Activated CD8-positive, alpha-beta T cell treated with anti-CD3 and anti-CD28 coated beads for 36 hours (primary cell): ENCODE data around the gene CYB5B. TPM values are rescaled to one million over a fixed set of nuclear protein-coding genes. Genes with fewer than 3 reads are reported as not detected.

Experiments used
- ATAC-seq: fragments of 200-7000 bp; cut with Tn5 transposase; one replicate; pipeline ENCODE4 v1.10.0; 2021; ENCODE audit warnings: mild to moderate bottlenecking, moderate library complexity
- CTCF ChIA-PET: fragments of 350-600 bp; sonication (Branson Sonifier 250); formaldehyde crosslinking; loops from one replicate; lab custom pipeline; 2021; ENCODE audit warnings: antibody characterized with exemption; lab: Charles Lee
- POLR2A ChIA-PET: fragments of 350-600 bp; sonication (Branson Sonifier 250); formaldehyde crosslinking; loops from one replicate; lab custom pipeline; 2021; ENCODE audit warnings: antibody characterized with exemption; lab: Charles Lee
- DNase-seq: peaks from one replicate; pipeline ENCODE4 v3.0.0-alpha.2; 2020
- H3K27ac Mint-ChIP-seq: one replicate; pipeline ENCODE4 v1.8.0; 2021; ENCODE audit warnings: mild to moderate bottlenecking, mixed read lengths
- H3K27me3 Mint-ChIP-seq: one replicate; pipeline ENCODE4 v1.8.0; 2021; ENCODE audit warnings: mixed read lengths
- H3K36me3 Mint-ChIP-seq: one replicate; pipeline ENCODE4 v1.8.0; 2021; ENCODE audit warnings: low read depth, mixed read lengths
- H3K4me1 Mint-ChIP-seq: one replicate; pipeline ENCODE4 v1.8.0; 2021; ENCODE audit warnings: low read depth, mixed read lengths
- H3K4me3 Mint-ChIP-seq: one replicate; pipeline ENCODE4 v1.8.0; 2021; ENCODE audit warnings: mild to moderate bottlenecking, moderate library complexity, mixed read lengths
- H3K9me3 Mint-ChIP-seq: one replicate; pipeline ENCODE4 v1.8.0; 2021; ENCODE audit warnings: mixed read lengths
- intact Hi-C: fragments of 100-400 bp; cut with micrococcal nuclease; formaldehyde crosslinking; loops from one replicate; pipeline ENCODE4 v1.10.0; 2022
- total RNA-seq, 2 experiments: library from RNA; stranded (reverse); gene quantifications; one replicate each; pipeline ENCODE4 v1.2.3, GENCODE V29; 2021
- TF ChIP-seq, protein P1 (sequence below): fragments of 200-600 bp; IDR thresholded peaks from one replicate; pipeline ENCODE4 v1.8.0; 2022; ENCODE audit warnings: antibody characterized with exemption, mild to moderate bottlenecking

Gene CYB5B
- total RNA-seq, 2 experiments from 2014 or later, result 159 to 163 TPM

DNA sequence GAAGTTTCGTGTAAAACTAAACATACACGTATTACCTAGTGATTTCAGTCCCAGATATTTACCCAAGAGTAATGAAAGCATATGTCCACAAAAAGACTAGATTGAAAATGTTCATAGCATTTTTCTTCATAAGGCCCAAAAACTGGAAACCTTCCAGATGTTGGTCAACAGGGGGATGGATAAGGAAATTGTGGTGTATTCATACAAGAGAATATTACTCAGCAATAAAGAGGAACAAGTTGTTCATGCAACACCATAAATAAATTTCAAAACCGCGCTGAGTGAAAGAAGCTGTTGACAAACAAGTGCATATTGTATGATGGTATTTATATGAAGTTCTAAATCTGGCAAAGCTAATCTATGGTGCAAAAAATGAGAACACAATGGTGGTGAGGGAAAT lies 87.2 kb downstream of the CYB5B start:
- ATAC-seq, result no peak
- CTCF ChIA-PET, result interaction anchor here (0.6 to 1.3 kb wide), 2 partner anchors 56 to 115 kb away, joined by 3 read pairs; no protein-coding TSS in a partner anchor
- no peak for DNase-seq
- TF ChIP-seq, protein P1, sequence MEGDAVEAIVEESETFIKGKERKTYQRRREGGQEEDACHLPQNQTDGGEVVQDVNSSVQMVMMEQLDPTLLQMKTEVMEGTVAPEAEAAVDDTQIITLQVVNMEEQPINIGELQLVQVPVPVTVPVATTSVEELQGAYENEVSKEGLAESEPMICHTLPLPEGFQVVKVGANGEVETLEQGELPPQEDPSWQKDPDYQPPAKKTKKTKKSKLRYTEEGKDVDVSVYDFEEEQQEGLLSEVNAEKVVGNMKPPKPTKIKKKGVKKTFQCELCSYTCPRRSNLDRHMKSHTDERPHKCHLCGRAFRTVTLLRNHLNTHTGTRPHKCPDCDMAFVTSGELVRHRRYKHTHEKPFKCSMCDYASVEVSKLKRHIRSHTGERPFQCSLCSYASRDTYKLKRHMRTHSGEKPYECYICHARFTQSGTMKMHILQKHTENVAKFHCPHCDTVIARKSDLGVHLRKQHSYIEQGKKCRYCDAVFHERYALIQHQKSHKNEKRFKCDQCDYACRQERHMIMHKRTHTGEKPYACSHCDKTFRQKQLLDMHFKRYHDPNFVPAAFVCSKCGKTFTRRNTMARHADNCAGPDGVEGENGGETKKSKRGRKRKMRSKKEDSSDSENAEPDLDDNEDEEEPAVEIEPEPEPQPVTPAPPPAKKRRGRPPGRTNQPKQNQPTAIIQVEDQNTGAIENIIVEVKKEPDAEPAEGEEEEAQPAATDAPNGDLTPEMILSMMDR, result no peak
- Mint-ChIP-seq H3K9me3 (no peaks in the 10 kb centered on the region), H3K27me3 (peaks cover 1% of the 10 kb centered on the region), H3K4me1 (peaks cover 12% of the 10 kb centered on the region), H3K36me3 (no peaks in the 10 kb centered on the region), H3K27ac (no peak overlapping the region), H3K4me3 (no peak overlapping the region)
- POLR2A ChIA-PET, result no interaction called here
- intact Hi-C loops, result no loop called here

DNA sequence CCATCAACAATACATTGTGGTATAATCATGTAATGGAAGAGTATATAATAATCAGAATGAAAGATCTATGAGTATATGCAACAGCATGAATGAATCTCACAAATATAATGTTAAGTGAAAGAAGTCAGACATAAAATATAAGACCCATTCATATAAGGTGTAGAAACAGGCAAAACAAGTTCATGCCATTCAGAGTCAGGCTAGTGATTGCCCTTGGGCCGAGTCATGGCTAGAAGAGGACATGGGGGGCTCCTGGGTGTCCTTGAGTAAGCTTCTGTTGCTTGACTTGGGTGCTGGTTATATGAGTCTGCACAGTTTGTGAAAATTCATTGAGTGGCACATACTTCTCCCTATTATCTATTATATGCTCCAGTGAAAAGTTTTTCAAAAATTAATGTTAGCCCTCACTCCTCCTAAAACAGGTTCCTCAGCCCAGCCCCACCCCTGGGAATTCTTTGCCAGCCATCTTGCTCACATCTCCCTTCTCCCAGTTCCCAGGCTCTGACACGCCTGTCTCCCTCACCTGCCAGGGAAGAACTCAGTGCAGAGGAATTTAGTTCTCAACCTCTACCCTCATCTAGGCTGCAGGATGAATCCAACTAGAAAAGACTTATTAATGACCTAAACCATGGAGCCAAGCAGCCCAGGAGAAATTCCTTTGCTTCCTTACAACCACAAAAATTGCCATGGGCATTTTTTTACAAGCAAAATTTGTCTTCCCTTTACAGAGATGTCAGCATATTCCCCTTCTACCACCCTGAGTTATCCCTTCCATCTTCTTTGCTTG lies 89.0 kb downstream of the CYB5B start:
- peaks cover 12% of the 10 kb centered on the region for H3K4me1 Mint-ChIP-seq
- ATAC-seq (no peak), DNase-seq (no peak)
- TF ChIP-seq, protein P1, result no peak
- ChIA-PET CTCF (no interaction called here), POLR2A (no interaction called here)
- H3K9me3 Mint-ChIP-seq, result no peaks in the 10 kb centered on the region
- H3K27me3 Mint-ChIP-seq, result peaks cover 1% of the 10 kb centered on the region
- H3K27ac Mint-ChIP-seq, result no peak overlapping the region
- no peak overlapping the region for H3K4me3 Mint-ChIP-seq
- intact Hi-C loops, result no loop called here
- H3K36me3 Mint-ChIP-seq, result no peaks in the 10 kb centered on the region

DNA sequence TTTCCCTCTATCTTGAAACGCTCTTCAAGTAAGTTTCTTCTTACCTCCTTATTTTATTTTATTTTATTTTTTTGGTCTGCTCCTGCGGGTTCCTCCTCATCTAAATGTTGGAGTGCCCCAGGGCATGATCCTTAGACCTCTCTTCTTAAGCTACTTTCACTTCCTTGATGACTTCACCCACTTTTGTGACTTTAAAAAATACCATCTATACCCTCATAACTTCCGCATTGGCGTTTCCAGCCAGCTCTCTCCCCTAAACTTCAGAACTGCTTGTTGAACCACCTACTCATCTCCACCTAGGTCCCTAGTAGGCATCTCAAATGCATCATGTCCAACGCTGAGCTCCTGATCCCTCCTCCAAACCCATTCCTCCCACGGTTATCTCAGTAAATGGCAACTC lies 89.9 kb downstream of the CYB5B start:
- Mint-ChIP-seq H3K4me1 (peaks cover 12% of the 10 kb centered on the region), H3K4me3 (no peak overlapping the region), H3K27me3 (peaks cover 1% of the 10 kb centered on the region), H3K36me3 (no peaks in the 10 kb centered on the region), H3K27ac (no peak overlapping the region), H3K9me3 (no peaks in the 10 kb centered on the region)
- ChIA-PET POLR2A (no interaction called here), CTCF (no interaction called here)
- no peak for ATAC-seq
- intact Hi-C loops, result no loop called here
- no peak for DNase-seq
- TF ChIP-seq, protein P1, result no peak

Other genes starting within 250 kb of the CYB5B start
- gene SNTB2, start 237.5 kb upstream of the CYB5B start, total RNA-seq, result 10 to 100 TPM; 11.8 to 13.0 TPM
- 10 to 100 TPM; 30.5 to 31.2 TPM for gene VPS4A, start 113.3 kb upstream of the CYB5B start, total RNA-seq
- 10 to 100 TPM; 16.1 to 19.5 TPM for gene PDF, start 94.0 kb upstream of the CYB5B start, total RNA-seq
- 10 to 100 TPM; 26.0 to 27.4 TPM for gene COG8, start 85.1 kb upstream of the CYB5B start, total RNA-seq
- gene NIP7, start 84.8 kb upstream of the CYB5B start, total RNA-seq, result 10 to 100 TPM; 37.7 to 41.8 TPM
- 1 to 10 TPM; 1.2 to 2.2 TPM for gene TMED6, start 72.8 kb upstream of the CYB5B start, total RNA-seq
- 10 to 100 TPM; 39.4 to 41.6 TPM for gene TERF2, start 38.6 kb upstream of the CYB5B start, total RNA-seq
- gene NFAT5, start 141.3 kb downstream of the CYB5B start, total RNA-seq, result 10 to 100 TPM; 36.0 to 37.8 TPM